DOHH2 (cell line): ENCODE measurements around the gene ARNT2.

ENCODE experiments used
- H3F3A ChIP-seq: fragments of 200-600 bp; sonication (generic), shearing (Covaris generic); 2 replicates; pipeline ENCODE4 v1.6.0; 2016; ENCODE audit warnings: antibody characterized with exemption, mild to moderate bottlenecking; ENCODE audit not compliant: control insufficient read depth, insufficient read depth
- H3K27ac ChIP-seq: fragments of 200-600 bp; sonication (generic); 2 replicates; pipeline ENCODE4 v1.5.1; 2014; ENCODE audit warnings: low read depth, mild to moderate bottlenecking, low read length, moderate library complexity
- H3K27me3 ChIP-seq: fragments of 200-600 bp; sonication (generic); 2 replicates; pipeline ENCODE4 v1.6.1; 2014; ENCODE audit warnings: mild to moderate bottlenecking, low read length, mixed read lengths; ENCODE audit not compliant: control insufficient read depth
- H3K36me3 ChIP-seq: fragments of 200-600 bp; sonication (generic); 2 replicates; pipeline ENCODE4 v1.6.1; 2014; ENCODE audit warnings: mild to moderate bottlenecking, low read length, moderate library complexity, mixed read lengths; ENCODE audit not compliant: control insufficient read depth
- H3K4me1 ChIP-seq: fragments of 200-600 bp; sonication (generic); 2 replicates; pipeline ENCODE4 v1.6.1; 2014; ENCODE audit warnings: mild to moderate bottlenecking, low read length, mixed read lengths; ENCODE audit not compliant: control insufficient read depth
- H3K4me2 ChIP-seq: fragments of 200-600 bp; sonication (generic); 2 replicates; pipeline ENCODE4 v1.6.0; 2014; ENCODE audit warnings: mild to moderate bottlenecking, low read length, moderate library complexity
- H3K4me3 ChIP-seq: fragments of 200-600 bp; sonication (generic); 2 replicates; pipeline ENCODE4 v1.5.1; 2014; ENCODE audit warnings: mild to moderate bottlenecking, low read length, mixed read lengths
- H3K79me2 ChIP-seq: fragments of 200-600 bp; sonication (generic); 2 replicates; pipeline ENCODE4 v1.6.1; 2014; ENCODE audit warnings: mild to moderate bottlenecking, low read length, mixed read lengths; ENCODE audit not compliant: control insufficient read depth
- H3K9me2 ChIP-seq: fragments of 200-600 bp; sonication (generic); replicated peaks from 2 replicates; pipeline ENCODE4 v1.6.1; 2014; ENCODE audit warnings: mild to moderate bottlenecking, low read length, mixed read lengths; ENCODE audit not compliant: control insufficient read depth
- H3K9me3 ChIP-seq: fragments of 200-600 bp; sonication (generic); 2 replicates; pipeline ENCODE4 v1.6.1; 2014; ENCODE audit warnings: antibody characterized with exemption, low read length, mixed read lengths; ENCODE audit not compliant: control insufficient read depth, insufficient read depth
- H4K20me1 ChIP-seq: fragments of 200-600 bp; sonication (generic); 2 replicates; pipeline ENCODE4 v1.6.0; 2014; ENCODE audit warnings: low read depth, mild to moderate bottlenecking, antibody characterized with exemption, low read length, moderate library complexity; ENCODE audit not compliant: control insufficient read depth, insufficient read depth
- EZH2phosphoT487 ChIP-seq: fragments of 200-600 bp; sonication (generic); IDR thresholded peaks from 2 replicates; pipeline ENCODE4 v1.6.1; 2017; ENCODE audit warnings: borderline replicate concordance, mild to moderate bottlenecking, antibody characterized with exemption, low read length, moderate library complexity, mixed read lengths
- TF ChIP-seq, protein P1 (sequence below): fragments of 200-600 bp; sonication (generic); IDR thresholded peaks from one replicate; pipeline ENCODE4 v1.5.1; 2014; ENCODE audit warnings: antibody characterized with exemption, mild to moderate bottlenecking, low read depth, low read length; ENCODE audit not compliant: poor library complexity, severe bottlenecking

The ARNT2 gene

DNA sequence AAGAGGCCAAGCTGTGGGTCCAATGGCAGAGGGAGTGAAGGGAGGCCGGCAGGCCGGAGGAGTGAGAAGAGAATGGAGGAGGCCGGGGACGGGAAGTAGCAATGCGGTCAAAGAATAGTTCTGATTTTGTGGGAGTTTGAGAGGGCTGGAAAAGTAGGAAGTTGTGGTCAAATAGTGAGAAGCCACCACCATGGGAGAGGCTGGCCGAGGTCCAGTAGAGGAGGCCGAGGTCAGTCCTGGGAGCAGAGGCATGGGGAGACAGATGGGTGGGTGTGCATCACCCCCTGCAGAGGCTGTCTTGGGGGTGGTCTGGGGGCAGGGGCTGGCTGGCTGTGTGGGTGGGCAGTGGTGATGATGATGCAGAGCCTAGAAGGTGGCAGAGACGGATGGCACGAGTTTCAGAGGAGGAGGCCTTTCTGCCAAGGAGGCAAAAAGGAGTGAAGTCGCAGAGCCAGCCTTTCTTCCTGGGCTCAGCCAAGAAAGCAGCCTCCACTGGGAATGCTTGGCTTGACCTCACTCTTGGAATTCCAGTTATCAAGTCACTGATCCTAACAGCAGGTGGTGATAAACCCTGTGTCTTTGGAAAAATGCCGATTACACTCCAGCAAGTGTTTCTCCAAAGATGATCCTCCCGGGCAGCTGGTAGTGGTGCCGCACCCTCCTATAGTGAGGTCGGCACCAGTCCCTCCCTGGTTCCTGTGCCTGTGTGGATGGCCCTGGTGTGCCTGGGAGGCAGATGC lies 57.3 kb downstream of the ARNT2 start:
- Histone ChIP-seq H4K20me1 (no peaks in the 10 kb centered on the region), H3K27me3 (peaks cover 17% of the 10 kb centered on the region), H3K4me2 (no peak overlapping the region), H3K9me2 (no peaks in the 10 kb centered on the region), H3K27ac (no peak overlapping the region), H3K4me3 (no peak overlapping the region), H3K4me1 (no peaks in the 10 kb centered on the region), H3K9me3 (no peaks in the 10 kb centered on the region), H3F3A (no peaks in the 10 kb centered on the region), H3K36me3 (no peaks in the 10 kb centered on the region), H3K79me2 (no peaks in the 10 kb centered on the region)
- no peak for TF ChIP-seq EZH2phosphoT487
- TF ChIP-seq, protein P1, sequence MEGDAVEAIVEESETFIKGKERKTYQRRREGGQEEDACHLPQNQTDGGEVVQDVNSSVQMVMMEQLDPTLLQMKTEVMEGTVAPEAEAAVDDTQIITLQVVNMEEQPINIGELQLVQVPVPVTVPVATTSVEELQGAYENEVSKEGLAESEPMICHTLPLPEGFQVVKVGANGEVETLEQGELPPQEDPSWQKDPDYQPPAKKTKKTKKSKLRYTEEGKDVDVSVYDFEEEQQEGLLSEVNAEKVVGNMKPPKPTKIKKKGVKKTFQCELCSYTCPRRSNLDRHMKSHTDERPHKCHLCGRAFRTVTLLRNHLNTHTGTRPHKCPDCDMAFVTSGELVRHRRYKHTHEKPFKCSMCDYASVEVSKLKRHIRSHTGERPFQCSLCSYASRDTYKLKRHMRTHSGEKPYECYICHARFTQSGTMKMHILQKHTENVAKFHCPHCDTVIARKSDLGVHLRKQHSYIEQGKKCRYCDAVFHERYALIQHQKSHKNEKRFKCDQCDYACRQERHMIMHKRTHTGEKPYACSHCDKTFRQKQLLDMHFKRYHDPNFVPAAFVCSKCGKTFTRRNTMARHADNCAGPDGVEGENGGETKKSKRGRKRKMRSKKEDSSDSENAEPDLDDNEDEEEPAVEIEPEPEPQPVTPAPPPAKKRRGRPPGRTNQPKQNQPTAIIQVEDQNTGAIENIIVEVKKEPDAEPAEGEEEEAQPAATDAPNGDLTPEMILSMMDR = no peak

DNA sequence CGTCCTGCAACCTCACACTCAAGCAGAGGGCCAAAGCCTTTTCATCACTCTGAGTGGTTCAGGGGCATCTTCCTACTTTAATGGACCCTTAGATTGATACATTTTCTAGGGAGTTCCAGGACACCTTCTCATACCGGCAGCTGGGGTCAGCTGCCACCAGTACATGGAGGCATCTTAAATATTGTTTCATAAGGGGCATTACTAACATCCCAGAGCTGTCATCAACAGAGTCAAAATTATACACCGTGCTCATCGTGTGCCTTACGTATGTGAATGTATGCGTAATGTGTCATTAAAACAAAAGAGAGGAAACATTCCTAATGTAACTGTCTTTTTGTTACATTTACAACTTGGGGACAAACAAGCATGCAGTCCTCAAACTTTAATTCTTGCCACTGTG lies 57.9 kb downstream of the ARNT2 start:
- H3K36me3 ChIP-seq = no peaks in the 10 kb centered on the region
- peaks cover 11% of the 10 kb centered on the region for H3K27me3 ChIP-seq
- H3F3A ChIP-seq = no peaks in the 10 kb centered on the region
- no peak overlapping the region for H3K4me2 ChIP-seq
- no peaks in the 10 kb centered on the region for H3K79me2 ChIP-seq
- no peaks in the 10 kb centered on the region for H3K4me1 ChIP-seq
- H3K4me3 ChIP-seq = no peak overlapping the region
- no peak for TF ChIP-seq EZH2phosphoT487
- TF ChIP-seq, protein P1 = no peak
- no peak overlapping the region for H3K27ac ChIP-seq
- H3K9me2 ChIP-seq = no peaks in the 10 kb centered on the region
- no peaks in the 10 kb centered on the region for H3K9me3 ChIP-seq
- no peaks in the 10 kb centered on the region for H4K20me1 ChIP-seq

DNA sequence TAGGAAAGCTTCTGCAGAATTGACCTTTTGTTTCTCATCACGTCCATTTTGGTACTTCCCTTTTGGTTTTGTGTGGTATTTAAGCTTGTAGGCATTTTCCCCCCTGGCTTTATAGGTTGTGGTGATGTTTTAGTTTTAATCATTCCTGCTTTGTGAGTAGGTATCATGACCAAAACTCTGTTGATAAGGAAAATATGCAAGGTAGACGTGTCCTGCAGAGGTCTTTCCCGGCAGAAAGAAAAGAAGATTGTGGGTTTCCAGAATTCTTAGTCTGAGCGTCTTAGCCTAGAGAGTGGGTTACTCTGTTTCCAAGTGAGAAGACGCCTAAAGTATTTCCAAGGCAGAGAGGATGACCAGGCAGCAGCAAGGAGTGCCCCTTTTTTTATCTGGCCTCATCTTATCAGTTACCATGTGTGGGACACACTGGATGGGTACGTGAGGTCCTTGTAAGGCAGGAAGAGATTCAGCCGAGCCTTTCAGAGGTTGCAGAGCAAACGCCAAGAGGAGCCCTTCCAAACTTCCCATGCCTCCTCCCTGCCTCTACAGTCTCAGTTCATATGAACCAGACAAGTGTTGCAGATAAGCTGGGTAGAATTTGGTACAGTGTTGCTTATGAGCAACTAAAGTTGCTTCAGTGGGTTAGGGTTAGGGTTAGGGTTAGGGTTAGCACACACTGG lies 58.8 kb downstream of the ARNT2 start:
- no peak overlapping the region for H3K4me3 ChIP-seq
- H3K9me3 ChIP-seq = no peaks in the 10 kb centered on the region
- no peaks in the 10 kb centered on the region for H4K20me1 ChIP-seq
- no peaks in the 10 kb centered on the region for H3K9me2 ChIP-seq
- no peaks in the 10 kb centered on the region for H3K4me1 ChIP-seq
- no peak overlapping the region for H3K4me2 ChIP-seq
- no peaks in the 10 kb centered on the region for H3F3A ChIP-seq
- H3K79me2 ChIP-seq = no peaks in the 10 kb centered on the region
- no peak for TF ChIP-seq EZH2phosphoT487
- TF ChIP-seq, protein P1 = no peak
- H3K27ac ChIP-seq = no peak overlapping the region
- H3K27me3 ChIP-seq = peaks cover 6% of the 10 kb centered on the region
- no peaks in the 10 kb centered on the region for H3K36me3 ChIP-seq
